ENCODE results near the gene EIF3F.

DNA sequence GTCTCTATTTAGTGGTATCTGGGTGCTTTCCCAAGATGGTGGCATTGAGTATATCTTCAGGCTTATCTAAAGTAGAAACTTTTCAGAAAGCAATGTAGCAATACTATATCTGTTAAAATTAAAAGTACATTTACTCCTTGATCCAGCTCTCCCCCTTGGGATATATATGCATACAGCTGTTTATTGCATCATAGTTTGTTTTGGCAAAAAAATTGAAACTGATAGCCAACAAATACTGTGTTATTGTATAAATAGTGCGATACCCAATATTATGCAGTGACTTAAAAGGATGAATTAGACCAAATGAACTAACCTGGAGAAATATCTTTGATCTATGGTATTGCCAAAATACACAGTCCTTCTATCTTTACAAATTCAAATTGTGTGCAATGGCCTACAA, 37.2 kb upstream of the EIF3F start:
- TF ChIP-seq CTCF (conservative IDR thresholded peaks at IDR 0.05) (no peak), EZH2 (IDR thresholded peaks at IDR 0.05; ENCODE audit: low read depth) (no peak)

Data from PC-9 (cell line).